H1 (cell line): ENCODE results near the gene CDKN1B. TPM values are rescaled to one million over a fixed set of nuclear protein-coding genes. Genes with fewer than 3 reads are reported as not detected.

ENCODE experiments used
- CTCF ChIA-PET: fragments of 300-600 bp; sonication (Branson Sonifier 250); formaldehyde crosslinking; loops from one replicate; lab custom pipeline; 2021; ENCODE audit not compliant: partially characterized antibody; lab: Charles Lee
- POLR2A ChIA-PET: fragments of 300-600 bp; sonication (Branson Sonifier 250); formaldehyde crosslinking; loops from one replicate; lab custom pipeline; 2021; ENCODE audit warnings: inconsistent platforms; ENCODE audit not compliant: partially characterized antibody; lab: Charles Lee
- DNase-seq, 2 experiments: peaks; one replicate each; pipeline versions ENCODE4 v3.0.0 to v3.0.0-alpha.2; 2010 to 2022; ENCODE audit warnings: low spot score in 2 of 2, low read depth in 1 of 2, mixed read lengths in 1 of 2
- FAIRE-seq: peaks from 2 replicates; lab custom pipeline; 2011; peaks lifted over from hg19 to GRCh38; lab: Jason Lieb, UNC
- H2AFZ ChIP-seq: 2 replicates; pipeline ENCODE4 v1.8.1; 2012; ENCODE audit warnings: low read length, inconsistent platforms
- H2AK5ac ChIP-seq: 2 replicates; pipeline ENCODE4 v1.6.1; 2013; ENCODE audit warnings: low read depth, low read length
- H2BK120ac ChIP-seq: replicated peaks from 2 replicates; pipeline ENCODE3; 2013; ENCODE audit warnings: low read depth, low read length, inconsistent platforms
- H2BK12ac ChIP-seq: 2 replicates; pipeline ENCODE4 v1.6.1; 2013; ENCODE audit warnings: low read depth, low read length
- H2BK15ac ChIP-seq: 2 replicates; pipeline ENCODE4 v1.6.1; 2013; ENCODE audit warnings: low read length
- H2BK20ac ChIP-seq: 2 replicates; pipeline ENCODE4 v1.6.1; 2013; ENCODE audit warnings: low read length
- H2BK5ac ChIP-seq: 2 replicates; pipeline ENCODE4 v1.6.1; 2013; ENCODE audit warnings: low read depth, low read length
- H3K14ac ChIP-seq: 2 replicates; pipeline ENCODE4 v1.6.1; 2013; ENCODE audit warnings: inconsistent platforms; ENCODE audit not compliant: insufficient read length
- H3K18ac ChIP-seq: 2 replicates; pipeline ENCODE4 v1.6.1; 2013; ENCODE audit warnings: low read length; ENCODE audit errors: extremely low read depth
- H3K23ac ChIP-seq: 2 replicates; pipeline ENCODE4 v1.6.1; 2013; ENCODE audit warnings: inconsistent platforms; ENCODE audit not compliant: insufficient read length
- H3K23me2 ChIP-seq: 2 replicates; pipeline ENCODE4 v1.6.1; 2013; ENCODE audit warnings: low read depth, low read length
- H3K27ac ChIP-seq: 2 replicates; pipeline ENCODE4 v1.6.1; 2011; ENCODE audit warnings: low read depth, low read length, inconsistent platforms
- H3K27me3 ChIP-seq, 4 experiments: replicated peaks in 1 of 4; 1 replicate in 1 of 4; 2 replicates in 3 of 4; pipeline versions ENCODE4 v1.6.1 to v1.8.1; 2011 to 2013; ENCODE audit warnings: low read length in 3 of 4, mild to moderate bottlenecking in 3 of 4, inconsistent platforms in 2 of 4, mixed read lengths in 2 of 4, moderate library complexity in 1 of 4; ENCODE audit not compliant: control insufficient read depth in 3 of 4, insufficient read depth in 3 of 4; ENCODE audit errors: extremely low read depth in 1 of 4
- H3K36me3 ChIP-seq, 4 experiments: 2 replicates each; pipeline versions ENCODE4 v1.6.1 to v1.8.1; 2011 to 2013; ENCODE audit warnings: mild to moderate bottlenecking in 4 of 4, low read length in 3 of 4, moderate library complexity in 2 of 4, control low read depth in 1 of 4, inconsistent platforms in 1 of 4; ENCODE audit not compliant: insufficient read depth in 4 of 4, control insufficient read depth in 2 of 4
- H3K4ac ChIP-seq: replicated peaks from 2 replicates; pipeline ENCODE3; 2013; ENCODE audit warnings: low read length, low read depth, mixed read lengths, inconsistent platforms; ENCODE audit not compliant: insufficient read length
- H3K4me1 ChIP-seq, 4 experiments: replicated peaks in 1 of 4; 1 replicate in 1 of 4; 2 replicates in 3 of 4; pipeline versions ENCODE4 v1.6.1 to v1.8.1; 2011 to 2013; ENCODE audit warnings: low read length in 3 of 4, inconsistent platforms in 2 of 4, mixed read lengths in 1 of 4; ENCODE audit not compliant: insufficient read depth in 4 of 4, control insufficient read depth in 3 of 4
- H3K4me2 ChIP-seq, 2 experiments: 2 replicates each; pipeline versions ENCODE4 v1.6.1 to v1.8.1; 2011 to 2013; ENCODE audit warnings: low read depth in 2 of 2, low read length in 2 of 2, control low read depth in 1 of 2, inconsistent platforms in 1 of 2, mild to moderate bottlenecking in 1 of 2; ENCODE audit not compliant: insufficient read depth in 1 of 2
- H3K4me3 ChIP-seq, 4 experiments: fragments of 200-600, 300-600 bp in 1 of 4; sonication (generic), shearing (Covaris generic), sonication (Bioruptor Twin) in 1 of 4; 2 replicates each; pipeline versions ENCODE4 v1.5.1 to v1.8.1; 2011 to 2016; ENCODE audit warnings: low read length in 4 of 4, low read depth in 3 of 4, control low read depth in 2 of 4, inconsistent platforms in 2 of 4, mild to moderate bottlenecking in 2 of 4, mixed read lengths in 1 of 4, moderate library complexity in 1 of 4; ENCODE audit not compliant: insufficient read depth in 2 of 4; ENCODE audit errors: extremely low read depth in 1 of 4
- H3K56ac ChIP-seq: replicated peaks from 2 replicates; pipeline ENCODE3; 2013; ENCODE audit warnings: low read depth, mild to moderate bottlenecking, mixed read lengths, low read length, inconsistent platforms; ENCODE audit not compliant: insufficient read length
- H3K79me1 ChIP-seq: 2 replicates; pipeline ENCODE4 v1.6.1; 2013; ENCODE audit warnings: low read depth, low read length, control low read depth
- H3K79me2 ChIP-seq, 2 experiments: 2 replicates each; pipeline versions ENCODE4 v1.6.1 to v1.8.1; 2012 to 2013; ENCODE audit warnings: low read length in 2 of 2, mild to moderate bottlenecking in 2 of 2, inconsistent platforms in 1 of 2; ENCODE audit not compliant: insufficient read depth in 2 of 2, control insufficient read depth in 1 of 2
- H3K9ac ChIP-seq, 4 experiments: replicated peaks in 1 of 4; 1 replicate in 1 of 4; 2 replicates in 3 of 4; pipeline versions ENCODE4 v1.6.1 to v1.8.1; 2011 to 2013; ENCODE audit warnings: low read depth in 3 of 4, low read length in 3 of 4, control low read depth in 2 of 4, mild to moderate bottlenecking in 2 of 4, moderate library complexity in 2 of 4, inconsistent platforms in 1 of 4; ENCODE audit errors: extremely low read depth in 1 of 4
- H3K9me3 ChIP-seq, 2 experiments: 2 replicates each; pipeline versions ENCODE4 v1.6.1 to v1.8.1; 2012 to 2013; ENCODE audit warnings: mild to moderate bottlenecking in 2 of 2, moderate library complexity in 2 of 2, control low read depth in 1 of 2, inconsistent platforms in 1 of 2, low read depth in 1 of 2, low read length in 1 of 2, mixed read lengths in 1 of 2; ENCODE audit not compliant: insufficient read depth in 2 of 2
- H4K20me1 ChIP-seq, 2 experiments: replicated peaks in 1 of 2; 2 replicates each; pipeline versions ENCODE3 to v1.8.1; 2011 to 2013; ENCODE audit warnings: inconsistent platforms in 2 of 2, low read length in 2 of 2, mild to moderate bottlenecking in 1 of 2; ENCODE audit not compliant: insufficient read depth in 2 of 2, control insufficient read depth in 1 of 2
- H4K5ac ChIP-seq: 2 replicates; pipeline ENCODE4 v1.6.1; 2013; ENCODE audit warnings: low read length, low read depth, mixed read lengths, inconsistent platforms; ENCODE audit not compliant: insufficient read length
- H4K8ac ChIP-seq: 2 replicates; pipeline ENCODE4 v1.8.0; 2013; ENCODE audit warnings: mild to moderate bottlenecking, moderate library complexity, low read length, inconsistent platforms; ENCODE audit not compliant: insufficient read depth; ENCODE audit errors: extremely low read depth
- H4K91ac ChIP-seq: replicated peaks from 2 replicates; pipeline ENCODE3; 2013; ENCODE audit warnings: low read length, mixed read lengths, inconsistent platforms; ENCODE audit not compliant: insufficient read length
- EP300 ChIP-seq, 2 experiments: IDR thresholded peaks; 1 replicate in 1 of 2; 2 replicates in 1 of 2; pipeline ENCODE4 v1.6.1; 2011 to 2012; ENCODE audit warnings: low read depth in 2 of 2, low read length in 2 of 2, mild to moderate bottlenecking in 2 of 2, borderline replicate concordance in 1 of 2, inconsistent platforms in 1 of 2, moderate library complexity in 1 of 2
- NRF1 ChIP-seq: IDR thresholded peaks from 2 replicates; pipeline ENCODE4 v1.6.1; 2011; ENCODE audit warnings: mild to moderate bottlenecking, low read depth, low read length, improper control_type of control experiment
- RAD21 ChIP-seq, 2 experiments: IDR thresholded peaks in 1 of 2; conservative IDR thresholded peaks in 1 of 2; 2 replicates each; pipeline ENCODE4 v1.6.1; 2011; ENCODE audit warnings: low read depth in 2 of 2, low read length in 2 of 2, improper control_type of control experiment in 1 of 2, inconsistent platforms in 1 of 2, mild to moderate bottlenecking in 1 of 2, moderate library complexity in 1 of 2
- SP4 ChIP-seq: IDR thresholded peaks from 2 replicates; pipeline ENCODE4 v1.6.1; 2012; ENCODE audit warnings: low read length, inconsistent platforms
- TAF7 ChIP-seq: optimal IDR thresholded peaks from 2 replicates; pipeline ENCODE3; 2011; ENCODE audit warnings: low read depth, mild to moderate bottlenecking, inconsistent platforms, low read length, moderate library complexity, borderline replicate concordance
- YY1 ChIP-seq: IDR thresholded peaks from 2 replicates; pipeline ENCODE4 v1.6.1; 2011; ENCODE audit warnings: low read depth, mild to moderate bottlenecking, low read length
- WGBS, 2 experiments: shearing (Covaris generic) in 1 of 2; methylation state at CpG; one replicate each; pipeline versions ENCODE4 v1.1.6 to v1.1.7; 2013 to 2015; ENCODE audit warnings: low lambda C conversion rate in 2 of 2, mixed read lengths in 2 of 2, inconsistent platforms in 1 of 2, low coverage in 1 of 2, missing lambda C conversion rate in 1 of 2; ENCODE audit not compliant: insufficient replicate concordance in 2 of 2, insufficient coverage in 1 of 2, insufficient read length in 1 of 2; ENCODE audit errors: extremely low coverage in 1 of 2, missing lambda C conversion rate in 1 of 2; 5-methylcytosine and 5-hydroxymethylcytosine counted together
- polyA plus RNA-seq, 7 experiments: library from polyadenylated mRNA; depleted of rRNA in 3 of 7; stranded (reverse) in 5 of 7; unstranded in 2 of 7; fragments of >200 nt in 5 of 7; fragments of 200-250 nt in 2 of 7; gene quantifications; 1 replicate in 5 of 7; 2 replicates in 1 of 7; 4 replicates in 1 of 7; pipeline versions ENCODE4 v1.2.1 to v1.2.3, GENCODE V29; 2011 to 2013; ENCODE audit warnings: missing spikeins in 2 of 7, mixed read lengths in 2 of 7
- total RNA-seq: library from RNA; stranded (reverse); fragmentation: NEBNext Ultra II Directional; extraction: Animal tissue kit (Norgen Biotek cat#: 25700); gene quantifications from 2 replicates; pipeline ENCODE4 v1.2.1, GENCODE V29; 2021
- TF ChIP-seq, protein P1 (sequence below): IDR thresholded peaks from 2 replicates; pipeline ENCODE4 v1.6.1; 2012; ENCODE audit warnings: inconsistent platforms
- TF ChIP-seq, protein P2 (sequence below): IDR thresholded peaks from 2 replicates; pipeline ENCODE4 v1.6.1; 2011; ENCODE audit warnings: low read length, improper control_type of control experiment

Gene CDKN1B
- total and polyA plus RNA-seq, 2 of the 8 experiments (the other 6 are each of a cell fraction or from before 2014, with no cell fraction given) = 6.5 to 27.2 TPM

- Histone ChIP-seq H2BK12ac (no peak overlapping the region), H2AFZ (no peak overlapping the region), H3K4me1 (no peaks in the 10 kb centered on the region), H3K27me3 (no peaks in the 10 kb centered on the region), H2BK120ac (no peak overlapping the region), H3K23ac (no peak overlapping the region), H3K79me1 (no peaks in the 10 kb centered on the region), H4K91ac (no peak overlapping the region), H3K56ac (no peak overlapping the region), H3K79me2 (no peaks in the 10 kb centered on the region), H2BK15ac (peak overlapping the region; percentile 81; the same call in 1 of the 2 replicates), H3K23me2 (no peaks in the 10 kb centered on the region), H4K5ac (no peak overlapping the region), H3K14ac (no peak overlapping the region), H3K18ac (no peak overlapping the region), H2BK20ac (no peak overlapping the region), H2AK5ac (no peak overlapping the region), H3K4me2 (no peak overlapping the region), H3K4me3 (no peak overlapping the region), H4K8ac (no peak overlapping the region), H4K20me1 (no peaks in the 10 kb centered on the region), H3K9ac (no peak overlapping the region), H3K36me3 (no peaks in the 10 kb centered on the region), H2BK5ac (no peak overlapping the region), H3K27ac (no peak overlapping the region), H3K9me3 (0 out of 4 replicates have a peak, but pooled peaks cover 0 to 5% of the 10 kb centered on the region in 2 experiments), H3K4ac (no peak overlapping the region)
- ChIA-PET POLR2A (interaction anchor here (1.6 kb wide), 1 partner anchor 9 kb away, joined by 7 read pairs; no protein-coding TSS in a partner anchor), CTCF (interaction anchor here (0.7 to 4.1 kb wide), 4 partner anchors 11 to 138 kb away, joined by 3 to 39 read pairs (median 4); no protein-coding TSS in a partner anchor)
- no peak for DNase-seq
- no peak for FAIRE-seq
- TF ChIP-seq, protein P1, sequence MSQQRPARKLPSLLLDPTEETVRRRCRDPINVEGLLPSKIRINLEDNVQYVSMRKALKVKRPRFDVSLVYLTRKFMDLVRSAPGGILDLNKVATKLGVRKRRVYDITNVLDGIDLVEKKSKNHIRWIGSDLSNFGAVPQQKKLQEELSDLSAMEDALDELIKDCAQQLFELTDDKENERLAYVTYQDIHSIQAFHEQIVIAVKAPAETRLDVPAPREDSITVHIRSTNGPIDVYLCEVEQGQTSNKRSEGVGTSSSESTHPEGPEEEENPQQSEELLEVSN = no peak
- no peak for TF ChIP-seq EP300 (IDR thresholded peaks at IDR 0.05; ENCODE audit: borderline replicate concordance in 1 of 2, low read depth in 2 of 2, low read length in 2 of 2)
- TF ChIP-seq TAF7 = no peak
- TF ChIP-seq YY1 = no peak
- no peak for TF ChIP-seq NRF1
- TF ChIP-seq RAD21 (IDR thresholded peaks at IDR 0.05 in 1 of 2, conservative IDR thresholded peaks at IDR 0.05 in 1 of 2; ENCODE audit: low read depth in 2 of 2, low read length in 2 of 2) = no peak
- no peak for TF ChIP-seq SP4
- TF ChIP-seq, protein P2, sequence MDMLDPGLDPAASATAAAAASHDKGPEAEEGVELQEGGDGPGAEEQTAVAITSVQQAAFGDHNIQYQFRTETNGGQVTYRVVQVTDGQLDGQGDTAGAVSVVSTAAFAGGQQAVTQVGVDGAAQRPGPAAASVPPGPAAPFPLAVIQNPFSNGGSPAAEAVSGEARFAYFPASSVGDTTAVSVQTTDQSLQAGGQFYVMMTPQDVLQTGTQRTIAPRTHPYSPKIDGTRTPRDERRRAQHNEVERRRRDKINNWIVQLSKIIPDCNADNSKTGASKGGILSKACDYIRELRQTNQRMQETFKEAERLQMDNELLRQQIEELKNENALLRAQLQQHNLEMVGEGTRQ = no peak
- WGBS, 2 experiments = 94% methylated on average over 8 of the region's 8 CpGs; no CpG with 5 or more reads in 1 of the 2 experiments
Observed at GRCh38 chr12:12734561-12735071, 17.4 kb downstream of the CDKN1B start.
